ENCODE data around the gene ICE1. TPM values are rescaled to one million over a fixed set of nuclear protein-coding genes. Genes with fewer than 3 reads are reported as not detected.

Gene ICE1
- total and polyA plus RNA-seq, 9 of the 15 experiments (the other 6 are each of a cell fraction or from before 2014, with no cell fraction given) = 4.9 to 47.4 (median 28.2) TPM

DNA sequence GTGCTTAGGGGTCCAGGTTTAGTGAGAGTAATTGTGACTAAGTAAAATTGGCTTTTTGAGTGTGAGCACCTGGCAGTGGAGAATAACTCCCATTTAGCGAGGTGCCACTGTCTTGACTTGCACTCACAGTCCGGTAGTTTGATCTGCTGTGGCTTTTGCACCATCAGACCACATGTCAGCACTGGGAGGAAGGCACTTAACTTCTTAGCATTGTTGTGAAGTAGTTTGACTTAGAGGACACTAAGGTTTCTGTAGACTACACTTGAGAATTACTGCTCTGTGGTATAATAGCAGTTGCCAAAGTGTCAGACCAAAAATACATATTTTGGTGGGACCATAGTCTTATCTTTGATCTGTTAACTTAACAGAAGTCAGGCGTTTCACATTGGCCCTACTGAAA is 63.6 kb downstream of the ICE1 start:
- no peaks in the 10 kb centered on the region for H3K4me1 ChIP-seq (replicated peaks in 1 of 2; ENCODE audit: control insufficient read depth in 2 of 2, insufficient read depth in 2 of 2, low read length in 2 of 2)
- 62% methylated on average over 3 of the region's 3 CpGs for WGBS (ENCODE audit: insufficient coverage, low coverage, missing lambda C conversion rate)
- H2AFZ ChIP-seq (ENCODE audit: low read depth, low read length) = no peak overlapping the region
- DNase-seq (ENCODE audit: extremely low read depth in 1 of 4, low spot score in 3 of 4) (no peak), ATAC-seq (no peak), FAIRE-seq (no peak)
- H3K27ac ChIP-seq (ENCODE audit: extremely low read depth, low read depth, low read length) = no peak overlapping the region
- H3K9me3 ChIP-seq (replicated peaks; ENCODE audit: control insufficient read depth, insufficient read depth, low read depth, low read length) = no peaks in the 10 kb centered on the region
- no peaks in the 10 kb centered on the region for H3K27me3 ChIP-seq (ENCODE audit: control insufficient read depth in 2 of 2, insufficient read depth in 2 of 2, low read length in 2 of 2)
- TF ChIP-seq SP1 (CRISPR knock-in tag; IDR thresholded peaks at IDR 0.05) (no peak), PML (IDR thresholded peaks at IDR 0.05; ENCODE audit: low read length) (no peak), HDAC1 (IDR thresholded peaks at IDR 0.05) (no peak), ESRRB (CRISPR knock-in tag; IDR thresholded peaks at IDR 0.05; ENCODE audit: borderline replicate concordance) (no peak), MTF1 (CRISPR knock-in tag; IDR thresholded peaks at IDR 0.05; ENCODE audit: borderline replicate concordance) (no peak), CXXC5 (CRISPR knock-in tag; IDR thresholded peaks at IDR 0.05) (no peak), CC2D1A (IDR thresholded peaks at IDR 0.05) (no peak), NRF1 (conservative IDR thresholded peaks at IDR 0.05 in 1 of 2, IDR thresholded peaks at IDR 0.05 in 1 of 2) (no peak), NCOA6 (IDR thresholded peaks at IDR 0.05) (no peak), ZNF354B (CRISPR knock-in tag; IDR thresholded peaks at IDR 0.05) (no peak)
- TF ChIP-seq, protein P1, sequence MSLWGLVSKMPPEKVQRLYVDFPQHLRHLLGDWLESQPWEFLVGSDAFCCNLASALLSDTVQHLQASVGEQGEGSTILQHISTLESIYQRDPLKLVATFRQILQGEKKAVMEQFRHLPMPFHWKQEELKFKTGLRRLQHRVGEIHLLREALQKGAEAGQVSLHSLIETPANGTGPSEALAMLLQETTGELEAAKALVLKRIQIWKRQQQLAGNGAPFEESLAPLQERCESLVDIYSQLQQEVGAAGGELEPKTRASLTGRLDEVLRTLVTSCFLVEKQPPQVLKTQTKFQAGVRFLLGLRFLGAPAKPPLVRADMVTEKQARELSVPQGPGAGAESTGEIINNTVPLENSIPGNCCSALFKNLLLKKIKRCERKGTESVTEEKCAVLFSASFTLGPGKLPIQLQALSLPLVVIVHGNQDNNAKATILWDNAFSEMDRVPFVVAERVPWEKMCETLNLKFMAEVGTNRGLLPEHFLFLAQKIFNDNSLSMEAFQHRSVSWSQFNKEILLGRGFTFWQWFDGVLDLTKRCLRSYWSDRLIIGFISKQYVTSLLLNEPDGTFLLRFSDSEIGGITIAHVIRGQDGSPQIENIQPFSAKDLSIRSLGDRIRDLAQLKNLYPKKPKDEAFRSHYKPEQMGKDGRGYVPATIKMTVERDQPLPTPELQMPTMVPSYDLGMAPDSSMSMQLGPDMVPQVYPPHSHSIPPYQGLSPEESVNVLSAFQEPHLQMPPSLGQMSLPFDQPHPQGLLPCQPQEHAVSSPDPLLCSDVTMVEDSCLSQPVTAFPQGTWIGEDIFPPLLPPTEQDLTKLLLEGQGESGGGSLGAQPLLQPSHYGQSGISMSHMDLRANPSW (CRISPR knock-in tag; IDR thresholded peaks at IDR 0.05) = no peak
- TF ChIP-seq, protein P2, sequence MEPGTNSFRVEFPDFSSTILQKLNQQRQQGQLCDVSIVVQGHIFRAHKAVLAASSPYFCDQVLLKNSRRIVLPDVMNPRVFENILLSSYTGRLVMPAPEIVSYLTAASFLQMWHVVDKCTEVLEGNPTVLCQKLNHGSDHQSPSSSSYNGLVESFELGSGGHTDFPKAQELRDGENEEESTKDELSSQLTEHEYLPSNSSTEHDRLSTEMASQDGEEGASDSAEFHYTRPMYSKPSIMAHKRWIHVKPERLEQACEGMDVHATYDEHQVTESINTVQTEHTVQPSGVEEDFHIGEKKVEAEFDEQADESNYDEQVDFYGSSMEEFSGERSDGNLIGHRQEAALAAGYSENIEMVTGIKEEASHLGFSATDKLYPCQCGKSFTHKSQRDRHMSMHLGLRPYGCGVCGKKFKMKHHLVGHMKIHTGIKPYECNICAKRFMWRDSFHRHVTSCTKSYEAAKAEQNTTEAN (CRISPR knock-in tag; IDR thresholded peaks at IDR 0.05) = no peak
- H3K9me1 ChIP-seq (ENCODE audit: control insufficient read depth, insufficient read depth, low read length) = no peaks in the 10 kb centered on the region
- CTCF ChIA-PET (ENCODE audit: low intra/inter-chr PET ratio) = no interaction called here
- H4K20me1 ChIP-seq (replicated peaks; ENCODE audit: control insufficient read depth, insufficient read depth, low read length) = no peaks in the 10 kb centered on the region; the same call in 1 of the 2 replicates
- POLR2A ChIA-PET = interaction anchor here (0.7 kb wide), 1 partner anchor 221 kb away, joined by 3 read pairs; no protein-coding TSS in a partner anchor
- H3K4me3 ChIP-seq = no peak overlapping the region
- peaks cover 54% of the 10 kb centered on the region for H3K36me3 ChIP-seq (ENCODE audit: control insufficient read depth, insufficient read depth, low read length)
- intact Hi-C loops (cut with micrococcal nuclease) (no loop called here), in situ Hi-C loops (cut with MboI) (loop anchor here (25.0 kb wide), 1 partner anchor 1251 kb away; no protein-coding TSS in a partner anchor)
- H3K79me2 ChIP-seq (ENCODE audit: control insufficient read depth, insufficient read depth, low read length) = no peaks in the 10 kb centered on the region
- no TSS peak for BruUV-seq (replicated peaks)
- no peak overlapping the region for H3K4me2 ChIP-seq (ENCODE audit: insufficient read depth, low read length)
- H3K9ac ChIP-seq (ENCODE audit: insufficient read depth in 1 of 2, low read depth in 2 of 2, low read length in 2 of 2) = no peak overlapping the region

Data from K562 (cell line).